ENCODE data around the gene PHACTR4. TPM values are rescaled to one million over a fixed set of nuclear protein-coding genes. Genes with fewer than 3 reads are reported as not detected.

The PHACTR4 gene
- total and polyA plus RNA-seq, 2 experiments from 2014 or later, result 21.5 to 22.1 TPM

DNA sequence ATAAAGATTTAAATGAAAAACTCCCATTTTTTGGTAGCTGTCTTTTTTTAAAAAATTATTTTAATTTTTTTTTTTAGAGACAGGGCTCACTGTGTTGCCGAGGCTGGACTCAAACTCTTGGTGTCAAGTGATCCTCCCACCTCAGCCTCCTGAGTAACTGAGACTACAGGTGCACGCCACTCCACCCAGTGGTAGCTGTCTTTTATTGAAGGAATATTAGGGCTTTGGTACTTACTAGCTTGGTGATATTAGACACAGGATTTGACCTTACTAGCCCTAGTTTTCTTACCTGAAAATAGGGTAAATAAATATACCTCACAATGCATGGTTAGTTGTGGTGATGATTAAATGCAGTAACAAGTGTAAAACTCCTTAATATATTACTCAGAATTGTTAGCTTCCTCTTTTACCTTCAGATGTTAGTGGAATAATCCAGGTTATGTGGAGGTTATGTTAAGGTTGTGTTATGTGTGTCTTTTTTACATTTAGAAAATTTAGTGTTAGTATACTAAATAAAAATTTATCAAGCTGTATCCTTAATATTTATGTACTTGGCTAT, 66.8 kb downstream of the PHACTR4 start:
- Histone ChIP-seq H3K27ac (no peak overlapping the region), H3K4me1 (ENCODE audit: insufficient read depth) (peaks cover 5% of the 10 kb centered on the region), H2AFZ (no peak overlapping the region), H3K4me2 (no peak overlapping the region), H3K36me3 (replicated peaks; ENCODE audit: insufficient read depth, low read depth) (no peaks in the 10 kb centered on the region), H3K9me2 (replicated peaks; ENCODE audit: insufficient read depth) (no peaks in the 10 kb centered on the region), H4K20me1 (ENCODE audit: insufficient read depth, poor library complexity, severe bottlenecking) (no peaks in the 10 kb centered on the region), H3K79me2 (peaks cover 48% of the 10 kb centered on the region), H3K27me3 (no peaks in the 10 kb centered on the region), H3K4me3 (no peak overlapping the region), H3K9me3 (ENCODE audit: low read depth) (no peaks in the 10 kb centered on the region)
- no peak for DNase-seq (ENCODE audit: low spot score)
- no peak for TF ChIP-seq EZH2 (IDR thresholded peaks at IDR 0.05; ENCODE audit: borderline replicate concordance)
- TF ChIP-seq, protein P1, sequence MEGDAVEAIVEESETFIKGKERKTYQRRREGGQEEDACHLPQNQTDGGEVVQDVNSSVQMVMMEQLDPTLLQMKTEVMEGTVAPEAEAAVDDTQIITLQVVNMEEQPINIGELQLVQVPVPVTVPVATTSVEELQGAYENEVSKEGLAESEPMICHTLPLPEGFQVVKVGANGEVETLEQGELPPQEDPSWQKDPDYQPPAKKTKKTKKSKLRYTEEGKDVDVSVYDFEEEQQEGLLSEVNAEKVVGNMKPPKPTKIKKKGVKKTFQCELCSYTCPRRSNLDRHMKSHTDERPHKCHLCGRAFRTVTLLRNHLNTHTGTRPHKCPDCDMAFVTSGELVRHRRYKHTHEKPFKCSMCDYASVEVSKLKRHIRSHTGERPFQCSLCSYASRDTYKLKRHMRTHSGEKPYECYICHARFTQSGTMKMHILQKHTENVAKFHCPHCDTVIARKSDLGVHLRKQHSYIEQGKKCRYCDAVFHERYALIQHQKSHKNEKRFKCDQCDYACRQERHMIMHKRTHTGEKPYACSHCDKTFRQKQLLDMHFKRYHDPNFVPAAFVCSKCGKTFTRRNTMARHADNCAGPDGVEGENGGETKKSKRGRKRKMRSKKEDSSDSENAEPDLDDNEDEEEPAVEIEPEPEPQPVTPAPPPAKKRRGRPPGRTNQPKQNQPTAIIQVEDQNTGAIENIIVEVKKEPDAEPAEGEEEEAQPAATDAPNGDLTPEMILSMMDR (IDR thresholded peaks at IDR 0.05; ENCODE audit: poor library complexity), result no peak
- no peak for TF ChIP-seq EZH2phosphoT487 (IDR thresholded peaks at IDR 0.05; ENCODE audit: low read depth, severe bottlenecking, unreplicated experiment)
- WGBS (ENCODE audit: low lambda C conversion rate, missing lambda C conversion rate), result 94% methylated on average over 2 of the region's 2 CpGs

DNA sequence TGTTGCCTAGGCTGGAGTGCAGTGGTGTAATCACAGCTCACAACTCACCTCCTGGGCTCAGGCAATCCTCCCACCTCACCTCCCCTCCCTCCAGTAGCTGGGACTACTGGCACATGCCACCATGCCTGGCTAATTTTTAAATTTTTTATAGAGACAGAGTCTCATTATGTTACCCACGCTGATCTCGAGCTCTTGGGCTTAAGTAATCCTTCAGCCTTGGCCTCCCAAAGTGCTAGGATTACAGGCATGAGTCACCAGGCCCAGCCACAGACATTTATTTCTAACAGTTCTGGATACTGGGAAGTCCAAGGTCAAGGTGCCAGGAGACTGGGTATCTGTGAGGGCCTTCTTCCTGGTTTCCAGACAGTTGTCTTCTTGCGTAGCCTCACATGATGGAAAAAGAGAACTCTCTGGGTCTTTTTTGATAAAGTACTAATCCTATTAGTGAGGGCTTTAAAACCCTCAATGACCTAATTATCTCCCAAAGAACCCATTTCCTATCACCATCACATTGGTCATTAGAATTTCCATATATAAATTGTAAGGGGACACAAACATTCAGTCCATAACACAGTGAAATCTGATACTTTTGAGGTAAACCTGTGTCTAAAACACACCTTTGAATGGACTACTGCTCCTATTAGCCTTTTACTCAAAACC, 67.9 kb downstream of the PHACTR4 start:
- DNase-seq (ENCODE audit: low spot score), result peak; percentile 68
- H3K27ac ChIP-seq, result peak overlapping the region; percentile 83
- H3K4me3 ChIP-seq, result no peak overlapping the region
- H2AFZ ChIP-seq, result no peak overlapping the region
- H3K4me2 ChIP-seq, result peak overlapping the region; percentile 67
- no peaks in the 10 kb centered on the region for H3K9me3 ChIP-seq (ENCODE audit: low read depth)
- H3K79me2 ChIP-seq, result peaks cover 43% of the 10 kb centered on the region
- H3K9me2 ChIP-seq (replicated peaks; ENCODE audit: insufficient read depth), result no peaks in the 10 kb centered on the region
- 55% methylated on average over 3 of the region's 3 CpGs for WGBS (ENCODE audit: low lambda C conversion rate, missing lambda C conversion rate)
- H3K4me1 ChIP-seq (ENCODE audit: insufficient read depth), result peaks cover 5% of the 10 kb centered on the region
- H3K36me3 ChIP-seq (replicated peaks; ENCODE audit: insufficient read depth, low read depth), result no peaks in the 10 kb centered on the region
- no peak for TF ChIP-seq EZH2phosphoT487 (IDR thresholded peaks at IDR 0.05; ENCODE audit: low read depth, severe bottlenecking, unreplicated experiment)
- no peak for TF ChIP-seq EZH2 (IDR thresholded peaks at IDR 0.05; ENCODE audit: borderline replicate concordance)
- TF ChIP-seq, protein P1 (IDR thresholded peaks at IDR 0.05; ENCODE audit: poor library complexity), result no peak
- no peaks in the 10 kb centered on the region for H4K20me1 ChIP-seq (ENCODE audit: insufficient read depth, poor library complexity, severe bottlenecking)
- no peaks in the 10 kb centered on the region for H3K27me3 ChIP-seq

DNA sequence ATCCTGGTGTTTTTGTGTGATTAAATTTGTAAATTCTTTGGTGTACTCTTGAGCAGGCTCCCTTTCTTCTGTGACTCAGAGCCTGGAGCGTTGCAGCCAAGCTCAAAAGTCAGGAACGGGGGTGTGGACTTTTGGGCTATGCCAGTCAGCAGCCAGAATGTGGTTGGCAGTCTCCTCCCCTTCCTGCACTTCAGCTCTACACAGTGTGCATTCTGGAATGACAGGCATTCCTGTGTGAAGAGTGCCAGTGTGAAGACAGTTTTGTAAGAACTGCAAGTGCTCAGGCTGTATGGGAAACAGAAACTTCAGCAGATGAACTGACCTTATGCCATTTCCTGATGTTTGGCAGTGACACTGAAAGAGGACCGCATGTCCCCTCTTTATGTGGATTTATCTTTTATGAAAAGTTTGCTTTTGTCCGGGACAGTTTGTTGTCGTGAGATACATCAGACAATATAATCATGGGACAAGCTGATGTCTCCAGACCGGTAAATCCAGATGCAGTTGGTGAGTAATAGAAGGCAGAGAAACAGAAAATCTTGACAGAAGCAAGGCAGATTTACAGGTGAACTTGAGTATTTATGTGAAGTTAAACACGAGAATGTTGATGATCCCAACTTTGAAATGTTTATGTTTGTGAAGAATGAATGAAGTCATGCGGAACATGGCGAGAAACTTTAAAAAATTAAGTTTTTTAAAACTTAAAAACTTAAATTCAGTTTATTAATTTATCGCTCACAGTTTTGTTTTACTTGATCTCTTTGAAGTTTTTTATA, 68.6 kb downstream of the PHACTR4 start:
- TF ChIP-seq EZH2phosphoT487 (IDR thresholded peaks at IDR 0.05; ENCODE audit: low read depth, severe bottlenecking, unreplicated experiment) (no peak), EZH2 (IDR thresholded peaks at IDR 0.05; ENCODE audit: borderline replicate concordance) (no peak)
- TF ChIP-seq, protein P1 (IDR thresholded peaks at IDR 0.05; ENCODE audit: poor library complexity), result no peak
- DNase-seq (ENCODE audit: low spot score), result peak; percentile 81
- Histone ChIP-seq H3K4me2 (peak overlapping the region; percentile 67), H3K27ac (peak overlapping the region; percentile 83), H3K4me1 (ENCODE audit: insufficient read depth) (peaks cover 5% of the 10 kb centered on the region), H4K20me1 (ENCODE audit: insufficient read depth, poor library complexity, severe bottlenecking) (no peaks in the 10 kb centered on the region), H3K79me2 (peaks cover 36% of the 10 kb centered on the region), H3K36me3 (replicated peaks; ENCODE audit: insufficient read depth, low read depth) (no peaks in the 10 kb centered on the region), H3K9me2 (replicated peaks; ENCODE audit: insufficient read depth) (no peaks in the 10 kb centered on the region), H3K9me3 (ENCODE audit: low read depth) (no peaks in the 10 kb centered on the region), H3K27me3 (no peaks in the 10 kb centered on the region), H3K4me3 (no peak overlapping the region), H2AFZ (no peak overlapping the region)
- 58% methylated on average over 10 of the region's 10 CpGs for WGBS (ENCODE audit: low lambda C conversion rate, missing lambda C conversion rate)
